HG02981 (cell line): ENCODE measurements around the gene NR2F2.

Experiments
- ATAC-seq: cut with Tn5 transposase; IDR thresholded peaks from one replicate; pipeline ENCODE4 v1.9.1; 2021; ENCODE audit warnings: mild to moderate bottlenecking, moderate library complexity; ENCODE audit not compliant: unreplicated experiment

Gene NR2F2

GRCh38 chr15:96316953-96317629, 13.4 kb upstream of the NR2F2 start:
- ATAC-seq, result no peak

GRCh38 chr15:96320107-96320506, 10.4 kb upstream of the NR2F2 start:
- ATAC-seq, result no peak

GRCh38 chr15:96320703-96321638, 9.5 kb upstream of the NR2F2 start:
- no peak for ATAC-seq

- no peak for ATAC-seq
These were observed 8.6 kb upstream of the NR2F2 start for GRCh38 chr15:96321639-96322535.

GRCh38 chr15:96322536-96323318, 7.8 kb upstream of the NR2F2 start:
- ATAC-seq, result no peak

- no peak for ATAC-seq
These were observed 7.0 kb upstream of the NR2F2 start for GRCh38 chr15:96323319-96324145.

GRCh38 chr15:96324192-96324895, 6.2 kb upstream of the NR2F2 start:
- ATAC-seq, result no peak

- ATAC-seq, result no peak
These were observed 5.5 kb upstream of the NR2F2 start for GRCh38 chr15:96324940-96325540.

- ATAC-seq, result no peak
These were observed 4.8 kb upstream of the NR2F2 start for GRCh38 chr15:96325541-96326327.

- ATAC-seq, result no peak
These were observed 4.0 kb upstream of the NR2F2 start for GRCh38 chr15:96326328-96327154.

GRCh38 chr15:96327155-96327741, 3.3 kb upstream of the NR2F2 start:
- no peak for ATAC-seq

GRCh38 chr15:96328181-96328876, 2.2 kb upstream of the NR2F2 start:
- no peak for ATAC-seq

- no peak for ATAC-seq
These were observed 1.7 kb upstream of the NR2F2 start for GRCh38 chr15:96328877-96329195.

- ATAC-seq, result no peak
These were observed 1.0 kb upstream of the NR2F2 start for GRCh38 chr15:96329403-96329981.

GRCh38 chr15:96330064-96330449, 443 bp upstream of the NR2F2 start:
- peak; percentile 28 for ATAC-seq
